H1 (cell line): ENCODE measurements around the gene RHEB.

Experiments
- BCL11A ChIP-seq, 2 experiments: IDR thresholded peaks; one replicate each; pipeline ENCODE4 v1.6.1; 2011; ENCODE audit warnings: low read depth in 2 of 2, low read length in 2 of 2, mild to moderate bottlenecking in 2 of 2
- TF ChIP-seq, protein P1 (sequence below), 3 experiments: IDR thresholded peaks; 1 replicate in 2 of 3; 2 replicates in 1 of 3; pipeline versions ENCODE4 v1.5.1 to v1.6.1; 2011; ENCODE audit warnings: low read length in 3 of 3, mild to moderate bottlenecking in 3 of 3, inconsistent platforms in 2 of 3, low read depth in 1 of 3, moderate library complexity in 1 of 3; ENCODE audit not compliant: insufficient read depth in 1 of 3; ENCODE audit errors: control extremely low read depth in 1 of 3

- TF ChIP-seq, protein P1, sequence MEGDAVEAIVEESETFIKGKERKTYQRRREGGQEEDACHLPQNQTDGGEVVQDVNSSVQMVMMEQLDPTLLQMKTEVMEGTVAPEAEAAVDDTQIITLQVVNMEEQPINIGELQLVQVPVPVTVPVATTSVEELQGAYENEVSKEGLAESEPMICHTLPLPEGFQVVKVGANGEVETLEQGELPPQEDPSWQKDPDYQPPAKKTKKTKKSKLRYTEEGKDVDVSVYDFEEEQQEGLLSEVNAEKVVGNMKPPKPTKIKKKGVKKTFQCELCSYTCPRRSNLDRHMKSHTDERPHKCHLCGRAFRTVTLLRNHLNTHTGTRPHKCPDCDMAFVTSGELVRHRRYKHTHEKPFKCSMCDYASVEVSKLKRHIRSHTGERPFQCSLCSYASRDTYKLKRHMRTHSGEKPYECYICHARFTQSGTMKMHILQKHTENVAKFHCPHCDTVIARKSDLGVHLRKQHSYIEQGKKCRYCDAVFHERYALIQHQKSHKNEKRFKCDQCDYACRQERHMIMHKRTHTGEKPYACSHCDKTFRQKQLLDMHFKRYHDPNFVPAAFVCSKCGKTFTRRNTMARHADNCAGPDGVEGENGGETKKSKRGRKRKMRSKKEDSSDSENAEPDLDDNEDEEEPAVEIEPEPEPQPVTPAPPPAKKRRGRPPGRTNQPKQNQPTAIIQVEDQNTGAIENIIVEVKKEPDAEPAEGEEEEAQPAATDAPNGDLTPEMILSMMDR (IDR thresholded peaks at IDR 0.05; ENCODE audit: control extremely low read depth in 1 of 3, insufficient read depth in 1 of 3, low read depth in 1 of 3, low read length in 3 of 3) = no peak
- TF ChIP-seq BCL11A (IDR thresholded peaks at IDR 0.05; ENCODE audit: low read depth in 2 of 2, low read length in 2 of 2) = no peak
These were observed 46.9 kb downstream of the RHEB start for GRCh38 chr7:151472644-151473380.
